Measurements from ENCODE around the gene CCDC27. TPM values are rescaled to one million over a fixed set of nuclear protein-coding genes. Genes with fewer than 3 reads are reported as not detected.

Gene CCDC27
- total RNA-seq, 4 donors from 2014 or later, result not detected

DNA sequence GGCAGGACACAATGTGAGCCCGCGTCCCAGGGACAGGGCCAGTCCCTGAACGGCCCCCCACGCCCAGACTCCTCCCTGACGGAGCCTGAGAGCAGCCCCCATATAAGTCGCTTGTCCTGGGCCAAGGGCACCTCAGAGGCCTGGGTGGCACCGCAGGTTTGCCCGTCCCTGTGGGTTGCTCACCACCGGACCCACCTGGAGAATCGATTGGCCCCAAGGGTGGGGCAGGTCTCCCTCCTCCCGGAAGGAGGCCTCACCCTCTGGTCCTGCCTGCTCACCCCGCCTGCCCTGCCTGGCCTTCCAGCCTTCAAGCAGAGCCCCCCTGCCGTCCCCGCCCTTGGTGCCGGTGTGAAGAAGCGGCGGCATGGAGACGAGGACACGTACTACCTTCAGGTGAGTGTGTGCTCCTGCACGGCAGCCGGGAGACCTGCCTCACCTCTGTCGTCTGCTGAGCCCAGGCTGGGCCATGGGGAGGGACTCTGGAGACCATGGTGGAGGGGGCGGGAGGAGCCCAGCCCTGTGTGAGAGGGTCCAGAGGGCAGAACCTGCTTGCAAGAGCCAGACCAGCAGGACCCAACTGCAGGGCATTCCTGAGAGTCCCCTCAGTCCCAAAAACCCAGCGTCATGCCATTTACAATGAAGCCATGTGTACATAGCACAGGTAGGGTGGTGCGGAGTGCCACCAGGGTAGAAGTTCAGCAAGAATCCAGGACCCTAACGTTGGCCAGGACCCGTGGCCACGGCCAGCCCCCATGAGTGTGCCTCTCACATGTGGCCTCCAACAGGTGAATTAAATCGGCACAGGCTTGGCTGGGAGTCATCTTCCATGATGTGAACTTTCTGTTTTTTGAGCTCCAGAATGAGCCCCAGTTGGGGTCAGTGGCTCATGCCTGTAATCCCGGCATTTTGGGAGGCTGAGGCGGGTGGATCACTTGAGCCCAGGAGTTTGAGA lies 24.1 kb upstream of the CCDC27 start:
- no peak for TF ChIP-seq POLR2A (IDR thresholded peaks at IDR 0.05)
- TF ChIP-seq, protein P1, sequence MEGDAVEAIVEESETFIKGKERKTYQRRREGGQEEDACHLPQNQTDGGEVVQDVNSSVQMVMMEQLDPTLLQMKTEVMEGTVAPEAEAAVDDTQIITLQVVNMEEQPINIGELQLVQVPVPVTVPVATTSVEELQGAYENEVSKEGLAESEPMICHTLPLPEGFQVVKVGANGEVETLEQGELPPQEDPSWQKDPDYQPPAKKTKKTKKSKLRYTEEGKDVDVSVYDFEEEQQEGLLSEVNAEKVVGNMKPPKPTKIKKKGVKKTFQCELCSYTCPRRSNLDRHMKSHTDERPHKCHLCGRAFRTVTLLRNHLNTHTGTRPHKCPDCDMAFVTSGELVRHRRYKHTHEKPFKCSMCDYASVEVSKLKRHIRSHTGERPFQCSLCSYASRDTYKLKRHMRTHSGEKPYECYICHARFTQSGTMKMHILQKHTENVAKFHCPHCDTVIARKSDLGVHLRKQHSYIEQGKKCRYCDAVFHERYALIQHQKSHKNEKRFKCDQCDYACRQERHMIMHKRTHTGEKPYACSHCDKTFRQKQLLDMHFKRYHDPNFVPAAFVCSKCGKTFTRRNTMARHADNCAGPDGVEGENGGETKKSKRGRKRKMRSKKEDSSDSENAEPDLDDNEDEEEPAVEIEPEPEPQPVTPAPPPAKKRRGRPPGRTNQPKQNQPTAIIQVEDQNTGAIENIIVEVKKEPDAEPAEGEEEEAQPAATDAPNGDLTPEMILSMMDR (IDR thresholded peaks at IDR 0.05), result no peak
- DNase-seq, result no peak
- no peaks in the 10 kb centered on the region for H3K9me3 ChIP-seq
- no peak overlapping the region for H3K4me3 ChIP-seq
- no peaks in the 10 kb centered on the region for H3K4me1 ChIP-seq
- H3K36me3 ChIP-seq, result no peaks in the 10 kb centered on the region
- no peak overlapping the region for H3K27ac ChIP-seq
- H3K27me3 ChIP-seq, result peaks cover 0 to 3% of the 10 kb centered on the region in 2 donors

DNA sequence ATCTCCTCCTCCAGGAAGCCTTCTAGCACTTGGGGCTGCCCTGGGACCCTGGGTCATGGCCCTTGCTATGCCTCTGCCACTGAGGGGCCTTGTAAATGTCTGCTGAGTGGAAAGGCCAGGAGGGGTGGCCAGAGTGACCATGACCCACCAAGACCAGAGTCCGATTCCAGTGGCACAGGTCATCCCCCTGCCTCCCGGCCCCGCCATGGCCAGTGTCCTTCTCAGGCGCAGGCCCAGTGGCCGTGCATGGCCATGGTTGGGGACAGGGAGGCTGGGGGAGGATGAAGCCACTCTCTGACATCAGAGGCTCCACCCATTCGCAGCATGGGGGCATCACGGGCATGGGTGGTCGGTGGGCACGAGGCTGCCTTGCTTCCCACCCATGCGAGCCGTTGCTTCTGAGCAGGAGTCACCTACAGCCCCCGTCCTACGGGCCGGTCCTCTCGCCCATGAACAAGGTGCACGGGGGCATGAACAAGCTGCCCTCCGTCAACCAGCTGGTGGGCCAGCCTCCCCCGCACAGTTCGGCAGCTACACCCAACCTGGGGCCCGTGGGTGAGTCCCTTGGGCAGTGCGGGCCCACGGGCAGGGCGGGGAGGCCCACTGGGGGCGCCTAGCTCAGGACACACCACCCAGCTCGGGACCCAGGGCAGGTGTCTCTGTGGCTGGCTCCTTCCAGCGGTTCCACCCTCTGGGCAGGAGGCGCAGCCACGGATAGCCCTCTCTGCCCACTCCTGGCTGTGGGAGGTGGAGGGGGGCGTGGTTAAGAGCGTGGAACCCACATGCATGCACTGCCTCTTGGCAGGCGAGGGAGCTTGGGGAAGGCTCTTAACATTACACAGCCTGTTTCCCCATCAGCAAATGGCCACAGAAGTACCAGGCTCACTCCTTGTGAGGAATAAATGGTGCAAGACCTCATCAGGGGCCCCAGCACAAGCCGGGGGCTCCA lies 22.4 kb upstream of the CCDC27 start:
- no peak overlapping the region for H3K4me3 ChIP-seq
- no peak for DNase-seq
- no peaks in the 10 kb centered on the region for H3K36me3 ChIP-seq
- no peaks in the 10 kb centered on the region for H3K9me3 ChIP-seq
- H3K27me3 ChIP-seq, result peaks cover 0 to 3% of the 10 kb centered on the region in 2 donors
- H3K27ac ChIP-seq, result no peak overlapping the region
- no peaks in the 10 kb centered on the region for H3K4me1 ChIP-seq
- TF ChIP-seq, protein P1 (IDR thresholded peaks at IDR 0.05), result no peak
- TF ChIP-seq POLR2A (IDR thresholded peaks at IDR 0.05), result no peak

DNA sequence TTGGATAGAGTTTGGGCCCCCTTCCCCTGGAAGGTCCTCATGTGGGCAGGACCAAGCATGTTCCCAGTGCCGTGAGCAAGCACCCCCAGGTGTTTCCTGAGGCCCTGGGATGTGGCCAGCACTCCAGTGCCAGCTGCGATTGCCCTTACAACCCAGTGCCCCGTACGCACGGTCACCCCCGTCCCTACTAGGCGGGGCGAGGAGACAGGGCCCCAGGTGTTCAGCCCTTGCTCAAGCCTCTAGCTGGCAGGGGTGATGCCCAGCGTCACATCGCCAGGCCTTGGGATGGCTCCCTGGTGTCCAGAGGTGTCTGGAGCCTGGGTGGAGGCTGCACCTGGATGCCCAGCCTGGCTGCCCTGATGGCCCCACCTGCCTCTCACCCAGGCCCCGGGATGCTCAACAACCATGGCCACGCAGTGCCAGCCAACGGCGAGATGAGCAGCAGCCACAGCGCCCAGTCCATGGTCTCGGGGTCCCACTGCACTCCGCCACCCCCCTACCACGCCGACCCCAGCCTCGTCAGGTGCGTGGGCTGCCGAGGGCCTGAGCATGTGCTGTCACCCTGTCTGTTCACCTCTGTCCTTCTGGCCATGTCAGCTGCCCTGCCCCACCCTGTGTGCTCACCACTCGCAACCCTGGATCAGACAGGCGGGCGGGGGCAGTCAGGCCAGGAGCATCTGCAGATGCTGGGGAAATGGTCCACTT lies 21.6 kb upstream of the CCDC27 start:
- no peak overlapping the region for H3K4me3 ChIP-seq
- H3K9me3 ChIP-seq, result no peaks in the 10 kb centered on the region
- no peaks in the 10 kb centered on the region for H3K4me1 ChIP-seq
- TF ChIP-seq POLR2A (IDR thresholded peaks at IDR 0.05), result no peak
- TF ChIP-seq, protein P1 (IDR thresholded peaks at IDR 0.05), result no peak
- DNase-seq, result no peak
- H3K36me3 ChIP-seq, result no peaks in the 10 kb centered on the region
- H3K27ac ChIP-seq, result no peak overlapping the region
- H3K27me3 ChIP-seq, result peaks cover 0 to 3% of the 10 kb centered on the region in 2 donors

DNA sequence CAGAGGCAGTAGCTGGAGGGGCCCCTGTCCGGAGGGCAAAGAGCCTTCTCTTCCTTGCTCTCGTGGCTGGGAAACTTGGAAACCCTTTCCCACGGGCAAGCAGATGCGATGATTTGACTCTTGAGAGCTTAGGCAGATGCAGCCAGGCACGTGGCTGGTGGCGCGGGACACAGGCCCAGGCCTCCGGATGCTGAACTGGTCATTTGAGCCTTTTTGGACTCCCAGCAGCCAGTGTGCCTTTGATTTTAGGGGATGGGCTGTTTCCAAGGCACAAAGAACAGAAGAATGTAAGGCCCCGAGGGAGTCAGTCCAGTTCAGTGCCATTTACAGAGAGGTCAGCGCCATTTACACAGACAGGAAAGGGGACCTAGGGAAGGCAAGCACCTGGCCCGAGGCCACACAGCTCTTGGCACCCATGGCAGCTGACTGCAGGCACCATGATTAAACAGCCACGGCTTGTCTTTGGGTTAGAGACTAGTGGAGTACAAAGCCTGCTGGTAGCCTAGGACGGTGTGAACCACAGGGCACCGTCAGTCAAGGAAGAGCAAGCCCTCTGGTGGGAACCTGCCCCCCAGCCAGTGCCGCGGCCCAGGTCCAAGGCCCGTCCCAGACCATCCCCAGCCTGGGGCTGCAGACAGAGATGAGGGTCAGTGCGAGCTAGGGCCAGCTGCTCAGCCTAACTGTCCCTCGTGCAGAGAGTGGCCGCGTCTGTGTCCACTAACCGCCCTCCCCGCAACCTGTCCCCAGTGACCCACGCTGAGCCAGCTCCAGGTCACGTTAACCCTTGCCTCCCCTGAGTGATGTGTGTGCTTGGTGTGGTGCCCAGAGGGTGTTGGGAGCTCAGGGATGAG lies 20.4 kb upstream of the CCDC27 start:
- Histone ChIP-seq H3K4me1 (no peaks in the 10 kb centered on the region), H3K9me3 (no peaks in the 10 kb centered on the region), H3K4me3 (no peak overlapping the region), H3K27ac (no peak overlapping the region), H3K36me3 (peaks cover 0 to 3% (median 0%) of the 10 kb centered on the region in 3 donors), H3K27me3 (peaks cover 0 to 3% of the 10 kb centered on the region in 2 donors)
- DNase-seq, result no peak
- no peak for TF ChIP-seq POLR2A (IDR thresholded peaks at IDR 0.05)
- TF ChIP-seq, protein P1 (IDR thresholded peaks at IDR 0.05), result no peak

Measured in Peyer's patch (tissue), 4 donors.